GM13976 (cell line): ENCODE measurements around the gene TRIM17.

Experiments used
- DNase-seq: peaks from one replicate; pipeline ENCODE4 v3.0.0; 2012; ENCODE audit warnings: low spot score
- in situ Hi-C: fragments of 300-500 bp; cut with MboI; formaldehyde crosslinking; loops from one replicate; pipeline ENCODE4 v1.12.0; 2022; ENCODE audit warnings: low sequenced_read_pairs, mixed read lengths, inconsistent platforms; ENCODE audit not compliant: unreplicated experiment
- TF ChIP-seq, protein P1 (sequence below): IDR thresholded peaks from 2 replicates; pipeline ENCODE4 v1.5.1; 2012; ENCODE audit warnings: borderline replicate concordance, mild to moderate bottlenecking; ENCODE audit not compliant: insufficient read depth; ENCODE audit errors: extremely low read depth, missing control alignments, control extremely low read depth

TRIM17 gene

DNA sequence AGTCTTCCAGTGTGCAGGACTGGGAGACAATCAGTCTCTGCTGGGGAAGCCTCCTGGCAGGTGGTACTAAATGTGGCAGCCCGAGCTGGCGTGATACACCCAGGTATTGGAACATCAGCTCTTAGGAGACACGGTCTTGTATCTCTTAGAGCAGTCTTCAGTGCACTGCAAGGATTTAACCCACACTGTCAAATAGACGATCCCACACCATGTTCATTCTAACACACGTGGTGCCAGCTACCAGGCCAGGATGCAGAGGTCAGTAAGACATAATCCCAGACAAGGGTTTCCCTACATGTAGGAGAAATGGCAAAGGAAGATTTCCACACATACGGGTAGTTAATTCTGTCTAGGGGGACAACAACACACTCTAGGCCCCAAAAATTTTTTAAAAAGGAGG is 18.7 kb downstream of the TRIM17 start:
- no peak for DNase-seq
- in situ Hi-C loops: no loop called here
- TF ChIP-seq, protein P1, sequence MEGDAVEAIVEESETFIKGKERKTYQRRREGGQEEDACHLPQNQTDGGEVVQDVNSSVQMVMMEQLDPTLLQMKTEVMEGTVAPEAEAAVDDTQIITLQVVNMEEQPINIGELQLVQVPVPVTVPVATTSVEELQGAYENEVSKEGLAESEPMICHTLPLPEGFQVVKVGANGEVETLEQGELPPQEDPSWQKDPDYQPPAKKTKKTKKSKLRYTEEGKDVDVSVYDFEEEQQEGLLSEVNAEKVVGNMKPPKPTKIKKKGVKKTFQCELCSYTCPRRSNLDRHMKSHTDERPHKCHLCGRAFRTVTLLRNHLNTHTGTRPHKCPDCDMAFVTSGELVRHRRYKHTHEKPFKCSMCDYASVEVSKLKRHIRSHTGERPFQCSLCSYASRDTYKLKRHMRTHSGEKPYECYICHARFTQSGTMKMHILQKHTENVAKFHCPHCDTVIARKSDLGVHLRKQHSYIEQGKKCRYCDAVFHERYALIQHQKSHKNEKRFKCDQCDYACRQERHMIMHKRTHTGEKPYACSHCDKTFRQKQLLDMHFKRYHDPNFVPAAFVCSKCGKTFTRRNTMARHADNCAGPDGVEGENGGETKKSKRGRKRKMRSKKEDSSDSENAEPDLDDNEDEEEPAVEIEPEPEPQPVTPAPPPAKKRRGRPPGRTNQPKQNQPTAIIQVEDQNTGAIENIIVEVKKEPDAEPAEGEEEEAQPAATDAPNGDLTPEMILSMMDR: no peak

DNA sequence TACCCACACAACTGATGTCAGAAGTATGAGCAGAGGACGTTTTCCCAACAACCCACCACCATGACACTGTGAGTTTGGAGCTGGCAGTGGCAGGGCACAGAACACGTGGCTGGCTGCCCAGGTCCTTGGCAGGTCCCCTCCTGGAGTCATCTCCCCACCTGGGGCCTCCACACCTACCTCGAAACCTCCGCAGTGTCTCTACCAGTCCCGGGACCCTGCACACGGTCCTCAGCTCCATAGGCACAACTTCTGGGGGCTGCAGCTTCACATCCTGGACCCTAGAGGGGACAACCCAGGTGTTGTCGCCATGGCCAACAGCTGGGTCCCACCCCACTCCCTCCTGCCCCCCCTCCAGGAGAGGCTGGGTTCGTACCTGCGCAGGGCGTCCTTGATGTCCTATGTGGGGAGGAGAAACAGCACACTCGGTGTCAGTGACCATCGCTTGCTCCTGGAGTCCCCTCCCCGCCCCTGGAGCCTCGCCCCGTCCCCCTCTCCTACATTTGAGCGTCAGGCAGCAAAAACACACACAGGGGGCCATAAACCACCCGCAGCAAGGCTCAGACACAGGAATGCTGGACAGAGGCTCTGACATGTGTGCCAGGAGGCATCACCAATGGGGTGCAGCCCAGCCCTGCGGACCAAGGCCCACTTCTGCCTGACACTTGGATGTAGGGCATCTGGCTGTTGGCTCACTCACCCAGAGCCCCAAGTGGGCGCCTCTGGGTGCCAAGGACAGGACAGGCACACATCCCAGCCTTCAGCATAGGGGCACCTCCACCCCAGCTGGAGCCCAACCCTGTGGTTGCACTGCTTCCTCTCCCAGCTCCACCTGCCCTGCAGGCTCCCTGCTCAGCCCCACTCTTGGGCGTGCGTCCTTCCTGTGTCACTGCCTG is 19.6 kb downstream of the TRIM17 start:
- DNase-seq: no peak
- TF ChIP-seq, protein P1: no peak
- in situ Hi-C loops: no loop called here

DNA sequence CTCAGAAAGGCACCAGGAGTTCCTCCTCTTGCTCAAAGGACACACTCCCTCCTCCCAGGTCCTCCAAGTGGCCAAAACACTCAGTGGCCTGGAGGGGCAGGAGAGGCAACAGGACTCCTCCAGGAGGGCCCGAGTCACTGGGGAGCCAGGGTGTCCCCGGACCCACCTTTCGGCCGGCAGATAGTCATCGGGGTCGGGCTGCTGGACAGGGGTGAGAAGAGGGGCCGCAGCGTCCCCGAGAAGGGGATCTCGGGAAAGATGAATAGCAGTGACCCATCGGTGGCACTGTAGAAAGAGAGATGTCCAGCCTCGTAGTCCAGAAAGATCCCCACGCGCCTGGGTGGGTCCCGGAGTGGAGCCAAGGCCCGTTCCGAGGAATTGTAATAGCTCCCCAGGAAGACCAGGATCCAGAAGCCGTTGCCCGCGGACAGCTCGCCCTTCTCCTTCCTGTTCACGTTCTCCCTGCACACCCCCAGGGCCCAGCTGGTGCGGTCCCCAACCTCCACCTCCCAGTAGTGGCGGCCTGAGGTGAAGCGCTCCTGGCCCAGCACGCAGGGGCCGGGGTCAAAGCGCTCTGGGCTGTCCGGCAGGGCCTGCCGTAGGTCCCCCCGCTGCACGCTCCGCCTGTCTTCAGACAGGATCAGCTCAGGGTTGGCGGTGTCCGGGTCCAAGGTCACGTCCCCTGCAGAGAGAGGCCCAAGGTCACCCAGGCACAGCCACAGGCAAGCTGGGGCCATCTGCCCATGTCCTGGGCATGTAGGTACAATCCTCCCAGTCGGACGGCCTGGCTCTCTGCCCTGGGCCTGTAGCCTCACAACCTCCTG is 21.9 kb downstream of the TRIM17 start:
- no peak for DNase-seq
- TF ChIP-seq, protein P1: no peak
- in situ Hi-C loops: no loop called here

DNA sequence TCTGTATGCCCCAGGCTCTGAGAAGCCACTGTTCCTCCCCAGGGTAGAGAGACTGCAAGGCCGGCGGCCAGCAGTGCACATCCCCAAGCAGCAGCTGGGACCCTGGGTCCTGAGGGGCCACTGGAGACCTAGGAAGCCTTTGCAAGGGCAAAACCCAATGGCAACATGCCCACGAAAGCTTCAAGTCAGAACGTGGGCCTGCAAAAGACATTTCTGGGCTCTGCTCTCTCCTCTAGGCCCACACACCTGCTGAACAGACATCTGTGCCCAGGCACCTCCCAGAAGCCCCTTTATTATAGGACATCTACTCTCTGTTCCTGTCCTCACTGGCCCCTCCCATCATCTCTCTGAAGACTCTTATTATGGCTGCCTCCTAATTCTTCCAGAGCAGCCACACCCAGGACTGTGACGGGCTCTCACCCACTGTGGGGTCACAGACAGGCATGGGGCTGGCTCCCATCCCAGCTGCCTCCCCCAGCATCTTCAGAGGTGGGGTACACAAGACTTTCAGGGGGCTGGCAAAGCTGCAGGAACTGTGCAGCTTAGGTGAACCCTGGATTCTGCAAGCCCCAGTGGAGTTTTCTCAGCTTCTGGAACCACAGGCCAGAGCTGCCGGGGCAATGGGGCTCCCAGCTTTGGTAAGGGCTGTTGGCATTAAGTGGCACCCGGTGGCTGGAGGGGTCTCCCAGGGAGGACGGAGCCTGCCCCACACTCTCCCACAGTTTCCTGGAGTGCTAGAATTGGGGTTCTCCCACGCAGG is 22.7 kb downstream of the TRIM17 start:
- TF ChIP-seq, protein P1: no peak
- DNase-seq: no peak
- in situ Hi-C loops: no loop called here

DNA sequence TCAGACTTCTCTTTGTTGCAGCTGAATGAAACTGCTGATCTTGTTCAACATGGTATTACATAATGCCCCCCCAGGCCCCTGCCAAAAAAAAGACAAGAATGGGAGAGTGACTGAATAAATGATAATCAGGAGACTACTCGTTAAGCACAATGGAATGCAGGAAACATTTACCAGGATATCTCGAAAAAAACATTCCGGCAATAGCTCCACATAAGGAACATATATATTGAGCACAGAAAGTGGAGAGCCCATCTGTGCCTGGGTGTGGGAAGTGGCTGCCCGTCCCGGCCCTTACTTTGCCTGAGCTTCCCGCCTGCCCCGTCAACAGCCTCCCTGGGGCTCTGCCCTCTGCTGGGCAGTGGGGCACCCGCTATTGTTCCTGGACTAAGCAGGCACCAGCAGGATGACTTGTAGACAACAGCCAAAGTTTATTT is 23.4 kb downstream of the TRIM17 start:
- no peak for DNase-seq

More for the DNA sequence above, 23.4 kb downstream of the TRIM17 start:
- in situ Hi-C loops: no loop called here
- TF ChIP-seq, protein P1: no peak
